Fibroblast of the aortic adventitia (primary cell): ENCODE measurements around the gene PHACTR1. TPM values are rescaled to one million over a fixed set of nuclear protein-coding genes. Genes with fewer than 3 reads are reported as not detected.

Experiments used
- DNase-seq: peaks from one replicate; pipeline ENCODE4 v3.0.0-alpha.2; 2010; ENCODE audit warnings: low read depth
- H3K4me3 ChIP-seq: 2 replicates; pipeline ENCODE4 v1.5.1; 2011; ENCODE audit warnings: low read depth, mild to moderate bottlenecking, control low read depth, low read length, moderate library complexity
- CTCF ChIP-seq: IDR thresholded peaks from 2 replicates; pipeline ENCODE4 v1.5.1; 2011; ENCODE audit warnings: mild to moderate bottlenecking, low read length, control low read depth, inconsistent platforms; ENCODE audit not compliant: insufficient read depth
- total RNA-seq: library from RNA; depleted of rRNA; stranded (reverse); fragments of >200 nt; gene quantifications from 2 replicates; pipeline ENCODE4 v1.2.3, GENCODE V29; 2012; ENCODE audit warnings: low replicate concordance

PHACTR1 gene
- total RNA-seq, 1 donor, result 0.99 TPM

DNA sequence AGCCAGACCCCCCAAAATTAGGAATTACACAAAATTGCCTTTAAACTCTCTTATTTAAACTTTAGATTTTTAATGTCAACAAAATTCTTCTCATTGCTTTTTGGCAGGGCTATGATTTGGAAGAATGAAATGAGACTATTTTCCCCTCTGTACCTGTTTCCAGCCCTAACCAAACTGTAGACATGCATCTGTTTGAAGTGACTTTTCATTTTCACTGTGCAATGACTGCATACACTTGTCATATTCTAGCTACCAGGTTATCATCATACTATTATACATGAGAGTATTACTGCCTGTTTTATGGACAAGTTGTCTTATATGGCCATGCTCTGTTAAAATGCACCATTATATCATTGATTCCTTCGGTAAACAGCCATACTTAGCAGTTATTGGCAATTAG is 316.6 kb downstream of the PHACTR1 start:
- DNase-seq, result no peak
- TF ChIP-seq CTCF, result no peak

DNA sequence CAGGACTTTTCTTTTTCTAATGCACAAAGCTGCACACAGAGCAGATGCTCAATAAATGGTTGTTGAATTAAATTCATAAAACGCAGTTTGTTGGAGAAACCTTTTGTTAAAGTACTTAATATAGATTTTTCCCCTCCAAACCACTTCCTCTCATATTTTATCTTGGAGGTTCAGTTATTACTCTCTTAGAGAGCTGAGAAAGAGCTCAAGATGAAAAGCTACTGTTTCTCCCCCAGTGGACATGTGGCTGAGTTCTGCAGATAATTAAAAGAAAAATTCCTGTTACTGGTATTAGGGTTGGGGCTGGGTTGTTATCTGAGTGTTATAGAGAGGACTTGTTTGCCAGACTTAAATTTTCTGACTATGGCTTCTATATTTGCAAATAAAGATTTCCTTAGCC is 317.7 kb downstream of the PHACTR1 start:
- no peak for DNase-seq
- no peak for TF ChIP-seq CTCF
- no peak overlapping the region for H3K4me3 ChIP-seq

More for the DNA sequence above, 316.6 kb downstream of the PHACTR1 start:
- H3K4me3 ChIP-seq, result no peak overlapping the region

DNA sequence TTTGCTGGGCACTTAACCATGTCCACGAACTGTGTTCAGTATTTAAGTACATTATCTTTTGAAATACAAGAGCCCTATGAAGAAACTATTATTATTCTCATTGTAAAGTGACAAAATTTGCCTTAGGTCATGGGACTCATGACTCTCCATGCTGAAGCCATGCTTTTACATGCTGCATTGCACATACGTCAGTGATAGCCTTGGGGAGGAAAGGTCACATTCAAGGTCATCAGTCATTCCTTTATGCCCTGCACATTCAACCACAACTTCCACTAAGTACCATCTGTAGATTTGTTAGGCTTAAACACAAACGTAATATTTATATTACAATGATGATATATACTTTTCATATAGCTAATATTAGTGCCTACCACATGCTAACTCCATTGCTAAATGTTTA is 319.0 kb downstream of the PHACTR1 start:
- DNase-seq, result no peak
- no peak for TF ChIP-seq CTCF
- H3K4me3 ChIP-seq, result no peak overlapping the region

- no peak overlapping the region for H3K4me3 ChIP-seq
- no peak for TF ChIP-seq CTCF
- DNase-seq, result peak; percentile 14
Observed at GRCh38 chr6:13038315-13038714, 321.7 kb downstream of the PHACTR1 start.

DNA sequence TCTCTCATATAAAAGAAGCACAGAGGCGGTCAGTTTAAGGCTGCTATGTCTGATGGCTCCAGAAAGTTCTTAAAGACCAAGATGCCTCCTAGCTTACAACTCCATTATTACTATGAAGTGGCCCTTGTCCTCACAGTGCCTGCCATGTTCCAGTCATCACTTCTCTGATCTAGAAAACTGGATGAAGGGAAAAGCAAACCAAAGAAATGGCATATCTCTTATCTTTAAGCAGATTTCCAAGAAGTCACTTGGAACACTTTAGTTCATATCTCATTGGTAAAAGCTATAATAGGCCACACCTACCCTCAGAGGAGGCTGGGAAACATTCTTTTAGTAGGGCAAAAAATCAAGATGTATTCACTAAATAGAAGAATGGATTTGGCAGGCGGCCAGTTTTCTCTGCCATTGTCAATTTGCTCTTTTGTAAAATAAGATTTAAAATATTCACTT is 322.2 kb downstream of the PHACTR1 start:
- peak; percentile 18 for DNase-seq
- no peak for TF ChIP-seq CTCF
- H3K4me3 ChIP-seq, result no peak overlapping the region

- DNase-seq, result peak; percentile 4
- H3K4me3 ChIP-seq, result no peak overlapping the region
- no peak for TF ChIP-seq CTCF
Observed at GRCh38 chr6:13044390-13044789, 327.8 kb downstream of the PHACTR1 start.

DNA sequence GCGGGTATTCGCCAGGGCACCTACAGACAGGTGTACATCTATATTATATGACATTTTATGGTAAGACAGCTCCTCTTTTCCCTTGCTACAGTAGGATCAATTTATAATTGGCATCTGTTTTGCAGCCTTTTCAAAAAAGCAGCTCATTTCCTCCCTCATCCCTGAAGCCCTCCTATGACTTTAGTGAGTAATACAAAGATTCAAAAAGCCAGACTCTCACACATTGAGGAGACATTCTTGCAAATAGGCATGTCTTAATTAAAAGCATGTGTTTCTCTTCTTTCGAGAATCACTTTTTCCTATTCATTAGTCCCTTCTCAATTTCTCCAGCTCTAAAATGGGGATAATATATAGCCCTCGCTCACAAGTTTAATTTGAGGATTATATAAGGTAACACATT is 328.3 kb downstream of the PHACTR1 start:
- DNase-seq, result no peak

More for the DNA sequence above, 328.3 kb downstream of the PHACTR1 start:
- H3K4me3 ChIP-seq, result no peak overlapping the region
- TF ChIP-seq CTCF, result no peak
